GM18868 (cell line): Measurements from ENCODE around the gene PTGIR.
A peak's percentile ranks its signal among the peaks of the same experiment; 100 is the strongest.

ENCODE experiments used
- ATAC-seq: cut with Tn5 transposase; IDR thresholded peaks from one replicate; pipeline ENCODE4 v1.9.1; 2021; ENCODE audit warnings: mild to moderate bottlenecking, moderate library complexity; ENCODE audit not compliant: unreplicated experiment

The PTGIR gene

DNA sequence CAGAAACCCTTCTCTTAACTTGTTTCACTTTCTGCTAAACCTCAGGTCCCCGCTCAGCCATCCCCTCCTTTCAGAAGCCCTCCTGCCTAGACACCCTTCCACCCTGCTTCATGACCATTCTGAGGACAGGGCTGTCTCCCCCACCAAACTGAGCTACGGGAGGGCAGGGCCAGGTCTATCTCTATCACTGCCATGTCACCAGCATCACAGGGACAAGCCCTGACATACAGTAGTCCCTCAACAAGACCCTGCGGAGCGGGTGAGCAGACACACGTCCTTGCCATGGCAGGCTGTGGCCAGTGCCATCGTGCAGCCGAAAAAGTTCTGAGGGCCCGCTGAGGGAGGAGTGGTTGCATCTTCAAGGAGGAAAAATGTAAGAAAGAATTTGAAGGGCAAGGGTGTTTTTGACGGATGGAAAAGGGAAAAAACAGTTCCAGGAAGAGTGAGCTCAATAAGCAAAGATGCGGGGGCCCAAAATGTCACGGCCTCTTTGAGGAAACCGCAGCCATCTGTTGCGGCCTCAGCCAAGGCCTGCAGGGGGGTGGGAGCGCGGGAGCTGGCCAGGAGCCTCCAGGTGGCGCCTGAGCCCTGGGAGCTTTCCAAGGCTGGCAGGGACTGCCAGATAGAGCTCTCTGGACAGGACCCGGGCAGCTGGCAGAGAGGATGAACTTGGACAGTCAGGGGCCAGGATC, 8.1 kb downstream of the PTGIR start:
- no peak for ATAC-seq

DNA sequence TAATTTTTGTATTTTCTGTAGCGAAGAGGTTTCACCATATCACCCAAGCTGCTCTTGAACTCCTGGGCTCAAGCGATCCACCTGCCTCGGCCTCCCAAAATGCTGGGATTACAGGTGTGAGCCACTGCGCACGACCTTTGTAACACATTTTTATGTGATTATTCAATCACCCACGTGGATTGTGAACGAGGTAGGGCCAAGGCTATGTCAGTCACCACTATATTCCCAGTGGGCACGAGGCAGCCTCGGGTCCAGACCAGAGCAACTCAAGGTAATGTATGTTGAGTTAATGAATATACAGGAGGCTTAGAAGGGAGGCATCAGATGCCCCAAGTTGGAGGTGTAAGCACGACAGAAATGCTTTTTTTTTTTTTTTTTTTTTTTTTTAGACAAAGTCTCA, 8.9 kb downstream of the PTGIR start:
- ATAC-seq: no peak

DNA sequence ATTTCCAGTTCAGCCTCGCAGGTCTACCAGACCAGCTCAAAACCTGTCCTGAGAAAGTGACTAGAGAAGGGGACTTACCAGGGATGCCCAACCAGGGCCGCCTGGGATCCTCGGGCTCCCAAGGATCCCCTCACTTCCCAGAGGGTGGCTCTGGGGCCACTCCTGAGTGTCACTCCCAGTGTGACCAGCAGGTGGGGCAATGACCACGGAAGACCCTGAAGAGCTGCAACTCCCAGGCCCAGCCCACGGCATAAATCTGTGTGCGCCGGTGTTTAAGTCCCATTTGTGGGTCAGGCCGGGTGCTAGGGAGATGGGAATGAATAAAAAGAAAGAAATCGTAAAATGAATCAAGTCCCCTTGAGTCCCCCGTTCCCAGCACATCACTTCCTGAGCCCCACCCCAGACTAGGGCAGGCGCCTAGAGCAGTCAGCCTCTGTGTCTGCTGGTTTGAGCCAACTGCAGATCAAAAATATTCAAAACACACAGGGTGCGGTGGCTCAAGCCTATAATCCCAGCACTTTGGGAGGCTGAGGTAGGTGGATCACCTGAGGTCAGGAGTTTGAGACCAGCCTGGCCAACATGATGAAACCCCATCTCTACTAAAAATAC, 10.7 kb downstream of the PTGIR start:
- ATAC-seq: peak; percentile 39

DNA sequence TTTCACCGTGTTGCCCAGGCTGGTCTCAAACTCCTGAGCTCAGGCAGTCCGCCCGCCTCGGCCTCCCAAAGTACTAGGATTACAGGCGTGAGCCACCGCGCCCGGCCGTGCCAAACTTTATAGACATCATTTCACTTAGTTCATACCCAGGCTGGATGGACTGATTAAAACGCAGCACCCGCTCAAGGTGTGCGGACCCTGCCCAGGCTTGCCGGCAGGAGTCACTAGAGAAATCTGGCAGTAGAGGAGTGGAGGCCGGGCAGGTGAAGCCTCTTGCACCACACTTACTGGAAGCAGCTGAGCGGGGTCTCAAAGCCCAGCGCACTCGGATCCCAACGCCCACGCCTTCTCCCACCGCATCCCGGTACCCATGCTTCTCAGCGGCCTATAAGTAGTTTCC, 11.4 kb downstream of the PTGIR start:
- no peak for ATAC-seq

DNA sequence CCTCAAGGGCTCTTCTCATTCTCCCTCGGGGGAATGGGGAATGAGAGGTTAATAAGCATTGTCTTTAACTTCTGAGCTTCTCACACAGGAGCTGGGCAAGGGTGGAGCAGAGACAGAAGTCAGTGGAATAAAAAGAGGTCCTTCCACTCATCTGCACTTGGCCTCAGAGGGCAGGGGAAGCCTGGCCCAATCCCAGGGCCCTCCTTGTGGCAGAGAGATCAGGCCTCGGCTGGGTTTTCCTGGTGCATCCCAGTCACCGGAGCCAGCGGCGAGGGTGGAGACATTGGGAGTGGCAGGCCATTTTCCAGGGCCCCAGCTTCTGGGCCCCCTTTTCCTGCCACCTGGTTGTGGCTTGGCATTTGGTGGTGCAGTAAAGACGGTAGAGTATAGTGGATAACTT, 13.1 kb downstream of the PTGIR start:
- ATAC-seq: no peak

DNA sequence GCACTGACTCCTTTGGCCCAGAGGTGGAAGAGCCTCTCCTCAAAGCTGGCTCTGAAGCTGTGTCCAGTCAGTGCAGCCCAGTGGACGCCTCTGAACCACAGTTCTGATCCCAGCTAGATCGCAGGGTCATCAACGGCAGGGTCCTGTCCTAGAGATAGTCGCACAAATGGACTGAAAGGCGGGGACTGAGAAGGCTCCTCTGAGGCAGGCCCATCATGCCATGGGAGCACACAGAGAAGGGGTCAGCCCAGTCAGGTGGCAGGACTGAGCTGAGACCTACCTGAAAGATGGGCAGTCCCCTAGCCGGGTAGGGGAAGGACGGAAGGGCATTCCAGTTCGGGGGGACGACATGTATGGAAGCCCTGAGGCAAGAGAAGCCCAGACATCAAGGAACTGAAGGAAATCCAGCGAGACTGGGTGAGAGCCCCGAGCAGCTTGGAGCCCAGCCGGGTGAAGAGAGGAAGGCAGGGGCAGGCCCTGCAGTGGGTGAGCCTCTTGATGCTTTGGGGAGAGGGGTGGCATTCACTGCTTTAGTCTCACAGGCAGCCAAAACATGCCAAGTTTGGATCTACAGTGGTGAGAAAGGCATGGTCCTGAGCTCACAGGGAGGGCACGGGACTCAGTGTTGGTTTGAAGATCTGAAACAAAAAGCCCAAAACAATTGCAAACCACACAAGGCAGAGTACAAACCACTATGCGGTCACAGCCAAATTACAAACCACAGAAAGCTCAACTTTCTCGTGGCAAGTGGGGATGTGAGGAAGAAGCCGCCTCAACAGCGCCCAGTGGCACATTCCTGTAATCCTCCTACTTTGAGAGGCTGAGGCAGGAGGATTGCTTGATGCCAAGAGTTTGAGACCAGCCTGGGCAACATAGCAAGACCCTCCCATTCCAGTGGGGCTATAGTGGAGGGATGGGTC, 13.8 kb downstream of the PTGIR start:
- ATAC-seq: no peak

DNA sequence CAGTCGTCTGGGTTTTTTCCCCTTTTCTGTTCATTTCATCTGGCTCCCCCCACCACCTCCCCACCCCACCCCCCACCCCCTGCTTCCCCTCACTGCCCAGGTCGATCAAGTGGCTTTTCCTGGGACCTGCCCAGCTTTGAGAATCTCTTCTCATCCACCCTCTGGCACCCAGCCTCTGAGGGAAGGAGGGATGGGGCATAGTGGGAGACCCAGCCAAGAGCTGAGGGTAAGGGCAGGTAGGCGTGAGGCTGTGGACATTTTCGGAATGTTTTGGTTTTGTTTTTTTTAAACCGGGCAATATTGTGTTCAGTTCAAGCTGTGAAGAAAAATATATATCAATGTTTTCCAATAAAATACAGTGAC, 14.5 kb downstream of the PTGIR start:
- no peak for ATAC-seq

DNA sequence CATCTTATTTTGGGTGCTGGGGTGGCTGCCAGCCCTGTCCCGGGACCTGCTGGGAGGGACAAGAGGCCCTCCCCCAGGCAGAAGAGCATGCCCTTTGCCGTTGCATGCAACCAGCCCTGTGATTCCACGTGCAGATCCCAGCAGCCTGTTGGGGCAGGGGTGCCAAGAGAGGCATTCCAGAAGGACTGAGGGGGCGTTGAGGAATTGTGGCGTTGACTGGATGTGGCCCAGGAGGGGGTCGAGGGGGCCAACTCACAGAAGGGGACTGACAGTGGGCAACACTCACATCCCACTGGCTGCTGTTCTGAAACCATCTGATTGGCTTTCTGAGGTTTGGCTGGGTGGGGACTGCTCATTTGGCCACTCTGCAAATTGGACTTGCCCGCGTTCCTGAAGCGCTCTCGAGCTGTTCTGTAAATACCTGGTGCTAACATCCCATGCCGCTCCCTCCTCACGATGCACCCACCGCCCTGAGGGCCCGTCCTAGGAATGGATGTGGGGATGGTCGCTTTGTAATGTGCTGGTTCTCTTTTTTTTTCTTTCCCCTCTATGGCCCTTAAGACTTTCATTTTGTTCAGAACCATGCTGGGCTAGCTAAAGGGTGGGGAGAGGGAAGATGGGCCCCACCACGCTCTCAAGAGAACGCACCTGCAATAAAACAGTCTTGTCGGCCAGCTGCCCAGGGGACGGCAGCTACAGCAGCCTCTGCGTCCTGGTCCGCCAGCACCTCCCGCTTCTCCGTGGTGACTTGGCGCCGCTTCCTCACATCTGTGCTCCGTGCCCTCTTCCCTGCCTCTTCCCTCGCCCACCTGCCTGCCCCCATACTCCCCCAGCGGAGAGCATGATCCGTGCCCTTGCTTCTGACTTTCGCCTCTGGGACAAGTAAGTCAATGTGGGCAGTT, 15.1 kb downstream of the PTGIR start:
- no peak for ATAC-seq

DNA sequence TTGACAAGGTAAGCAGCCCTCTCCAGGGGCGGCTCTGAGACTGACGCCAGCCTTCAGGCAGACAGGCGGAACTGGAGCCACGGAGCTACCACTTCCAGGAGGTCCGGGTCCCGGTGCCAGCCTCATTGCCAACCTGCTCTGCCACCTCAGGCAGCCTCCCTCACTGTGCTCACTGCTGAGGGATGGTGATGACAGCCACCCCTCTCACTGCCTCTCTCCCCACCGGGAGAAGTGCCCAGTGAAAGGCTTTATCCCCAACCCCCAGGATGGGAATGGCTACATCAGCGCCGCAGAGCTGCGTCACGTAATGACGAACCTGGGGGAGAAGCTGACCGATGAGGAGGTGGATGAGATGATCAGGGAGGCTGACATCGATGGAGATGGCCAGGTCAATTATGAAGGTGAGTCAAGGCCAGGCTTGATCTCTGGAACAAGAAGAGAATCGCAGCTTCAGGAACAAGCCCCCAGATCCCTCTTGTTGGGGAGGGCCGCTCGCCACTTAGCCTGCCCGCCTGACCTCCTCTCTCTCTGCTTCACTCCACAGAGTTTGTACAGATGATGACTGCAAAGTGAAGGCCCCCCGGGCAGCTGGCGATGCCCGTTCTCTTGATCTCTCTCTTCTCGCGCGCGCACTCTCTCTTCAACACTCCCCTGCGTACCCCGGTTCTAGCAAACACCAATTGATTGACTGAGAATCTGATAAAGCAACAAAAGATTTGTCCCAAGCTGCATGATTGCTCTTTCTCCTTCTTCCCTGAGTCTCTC, 16.1 kb downstream of the PTGIR start:
- ATAC-seq: no peak

DNA sequence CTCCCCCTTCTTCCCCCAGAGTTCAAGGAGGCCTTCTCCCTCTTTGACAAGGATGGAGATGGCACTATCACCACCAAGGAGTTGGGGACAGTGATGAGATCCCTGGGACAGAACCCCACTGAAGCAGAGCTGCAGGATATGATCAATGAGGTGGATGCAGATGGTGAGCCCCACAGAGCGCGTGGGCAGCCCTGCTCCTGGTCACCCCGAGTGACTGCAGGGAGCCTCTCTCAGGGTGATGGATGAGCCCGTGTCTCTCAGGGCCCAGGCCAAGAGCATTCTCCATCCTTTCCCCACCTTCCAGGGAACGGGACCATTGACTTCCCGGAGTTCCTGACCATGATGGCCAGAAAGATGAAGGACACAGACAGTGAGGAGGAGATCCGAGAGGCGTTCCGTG, 16.7 kb downstream of the PTGIR start:
- ATAC-seq: no peak

DNA sequence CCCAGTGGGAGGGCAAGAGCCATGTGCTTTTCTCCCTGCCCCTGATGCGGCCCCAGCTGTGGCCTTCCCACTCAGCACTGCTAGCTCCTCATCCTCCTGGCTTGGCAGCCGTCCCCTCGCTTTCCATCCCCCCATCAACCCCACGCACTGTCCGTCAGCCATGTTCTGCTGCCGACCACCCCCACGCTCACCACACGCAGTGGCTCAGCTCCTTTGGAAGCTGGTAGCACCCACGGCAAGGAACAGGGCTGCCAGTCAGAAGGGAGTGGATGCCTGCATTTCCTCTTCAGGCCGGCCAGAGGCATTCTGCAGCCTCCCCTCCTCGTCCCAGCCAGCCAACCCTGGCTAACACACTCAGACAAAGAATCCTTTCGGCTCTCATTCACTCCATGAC, 17.4 kb downstream of the PTGIR start:
- ATAC-seq: no peak

DNA sequence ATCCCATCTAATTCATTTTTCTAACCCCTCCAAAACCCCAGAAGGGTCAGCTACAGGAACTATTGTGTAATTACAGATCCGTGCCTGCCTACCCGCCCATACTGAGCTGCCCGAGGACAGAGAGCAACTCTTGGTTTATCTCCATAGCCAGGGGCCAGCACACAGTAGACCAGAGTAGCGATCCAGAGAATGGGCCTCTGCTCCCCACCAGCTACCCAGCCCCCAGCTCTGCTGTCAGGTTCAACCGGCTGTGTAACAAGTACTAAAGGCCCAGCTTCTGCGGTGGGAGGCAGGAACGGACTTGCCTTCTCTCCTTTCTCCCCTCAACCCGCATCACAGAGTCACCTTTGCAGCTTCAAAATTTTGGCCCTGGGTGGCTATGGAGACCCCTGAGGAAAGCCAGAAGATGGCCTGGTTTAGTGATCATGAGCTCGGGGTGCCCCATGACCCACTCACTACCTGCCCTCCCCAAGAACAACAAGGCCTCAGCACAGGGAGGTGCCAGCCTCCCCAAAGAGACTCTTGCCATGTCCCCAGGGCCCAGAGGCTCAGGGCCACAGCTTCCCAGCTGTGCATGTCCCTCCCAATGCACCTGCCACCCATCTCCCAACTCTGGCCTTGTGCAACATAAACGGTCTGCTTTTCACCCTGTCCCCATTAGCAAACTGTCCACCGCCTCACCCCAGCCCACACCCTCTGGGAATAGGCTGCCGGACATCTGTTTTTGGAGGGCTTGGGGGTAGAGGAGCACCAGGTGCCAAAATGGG, 18.0 kb downstream of the PTGIR start:
- no peak for ATAC-seq

DNA sequence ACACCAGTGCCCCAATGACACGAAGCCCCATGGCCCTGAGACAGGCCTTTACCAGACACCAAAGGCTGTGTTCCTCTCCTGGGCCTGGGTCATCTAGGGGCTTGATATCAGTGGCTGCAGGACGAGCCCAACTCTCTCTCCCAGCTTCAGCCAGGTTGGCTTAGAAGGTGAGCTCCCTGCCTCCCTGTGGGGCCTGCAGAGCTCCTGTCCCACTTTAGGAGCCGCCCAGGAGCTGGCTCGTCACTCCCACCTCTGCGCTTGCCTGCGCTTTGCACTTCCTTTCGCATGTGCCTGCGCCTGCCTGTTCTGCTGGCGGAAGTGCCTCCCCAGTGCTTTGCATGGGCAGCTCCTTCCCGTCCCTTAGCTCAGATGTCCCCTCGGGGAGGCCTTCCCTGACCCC, 18.9 kb downstream of the PTGIR start:
- no peak for ATAC-seq

DNA sequence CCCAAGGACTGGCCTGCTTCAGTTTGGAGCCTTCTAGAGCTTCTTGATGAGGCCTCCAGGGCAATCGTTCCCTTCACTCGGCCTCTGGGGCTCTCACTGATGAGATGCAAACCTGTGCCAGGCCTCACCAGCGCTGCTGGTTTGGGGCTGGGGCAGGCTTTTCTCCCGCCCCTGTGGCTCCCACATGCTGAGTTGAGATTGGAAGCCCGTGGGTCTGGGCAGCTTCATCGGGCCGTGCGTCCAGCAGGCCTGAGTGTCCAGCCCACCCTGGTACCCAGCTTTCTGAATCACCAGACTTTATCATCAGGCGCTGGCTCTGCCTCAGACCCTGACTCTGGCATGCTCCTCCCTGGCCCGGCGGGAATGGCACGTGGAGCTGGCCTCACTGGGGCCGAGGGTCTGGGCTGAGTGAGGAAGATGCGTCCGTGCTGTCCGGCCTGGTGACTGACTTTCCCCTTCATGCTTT, 19.5 kb downstream of the PTGIR start:
- no peak for ATAC-seq

DNA sequence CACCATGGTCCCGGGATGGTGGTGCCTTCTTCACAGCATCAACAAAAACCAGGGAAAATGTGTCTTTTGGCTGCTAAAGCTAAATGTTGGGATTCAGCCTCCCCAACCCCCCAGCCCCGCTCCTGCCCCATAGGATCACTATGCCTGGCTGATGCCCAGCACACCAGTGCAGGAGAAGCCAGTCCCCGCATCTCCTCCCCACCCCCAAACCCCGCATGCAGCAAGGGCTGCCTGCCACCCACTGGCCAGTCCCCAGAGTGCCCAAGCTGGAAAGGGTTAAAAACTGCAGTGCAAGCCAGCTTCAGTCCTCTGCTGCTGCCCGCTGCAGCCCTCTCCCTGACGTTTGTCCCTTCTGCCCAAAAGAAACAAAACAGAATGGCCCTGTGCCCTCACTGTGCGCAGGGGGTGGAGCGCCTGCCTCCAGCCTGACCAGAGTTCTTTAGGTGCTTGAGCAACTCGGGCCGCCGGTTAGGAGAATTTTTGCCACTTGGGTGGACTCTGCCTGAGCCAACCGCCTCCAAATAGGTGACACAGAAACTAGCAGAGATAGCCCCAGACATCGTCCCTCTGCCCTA, 20.0 kb downstream of the PTGIR start:
- ATAC-seq: no peak

DNA sequence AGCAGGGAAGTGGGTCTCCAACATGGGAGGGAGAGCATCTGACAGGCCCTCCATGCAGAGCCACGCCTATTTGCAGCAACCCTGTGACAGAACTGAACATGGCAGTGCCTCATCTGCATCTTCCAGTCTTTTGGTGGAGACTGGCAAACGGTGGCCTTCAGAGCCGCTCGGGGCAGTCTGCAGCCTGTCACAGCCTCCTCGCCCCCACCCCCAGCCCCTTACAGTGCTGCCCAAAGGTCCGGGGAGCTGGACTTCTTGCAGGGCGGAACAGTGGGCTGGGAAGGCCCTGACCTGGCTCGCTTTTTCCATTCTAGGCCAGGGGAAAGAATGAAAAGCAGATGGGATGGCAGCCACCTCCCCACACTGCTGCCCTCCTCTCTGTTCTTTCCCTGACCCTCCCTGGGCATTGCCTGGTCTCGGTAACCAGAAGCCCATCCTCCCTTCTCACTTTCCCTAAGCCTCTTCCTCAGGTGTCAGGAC, 21.1 kb downstream of the PTGIR start:
- no peak for ATAC-seq

DNA sequence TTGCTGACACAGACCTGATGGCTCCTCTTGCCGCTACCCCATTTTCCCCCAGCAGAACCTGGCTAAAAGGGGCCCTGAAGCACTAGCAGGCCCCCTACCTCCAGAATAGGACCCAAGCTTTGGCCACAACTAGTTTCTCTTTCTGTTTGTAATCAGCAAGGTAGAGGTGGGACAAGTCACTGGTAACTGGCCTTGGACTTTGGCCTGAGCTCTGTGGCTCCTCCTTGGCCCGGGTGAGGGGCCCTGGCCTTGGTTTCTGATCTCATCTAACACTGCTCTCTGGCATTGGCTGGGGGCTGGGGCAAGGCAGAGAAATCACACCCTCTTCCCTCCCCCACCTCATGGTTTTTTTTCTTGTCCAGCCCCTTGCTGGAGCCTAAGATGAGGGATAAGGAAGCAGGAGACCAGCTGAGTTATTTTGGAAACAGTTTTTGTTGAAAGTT, 21.7 kb downstream of the PTGIR start:
- no peak for ATAC-seq

DNA sequence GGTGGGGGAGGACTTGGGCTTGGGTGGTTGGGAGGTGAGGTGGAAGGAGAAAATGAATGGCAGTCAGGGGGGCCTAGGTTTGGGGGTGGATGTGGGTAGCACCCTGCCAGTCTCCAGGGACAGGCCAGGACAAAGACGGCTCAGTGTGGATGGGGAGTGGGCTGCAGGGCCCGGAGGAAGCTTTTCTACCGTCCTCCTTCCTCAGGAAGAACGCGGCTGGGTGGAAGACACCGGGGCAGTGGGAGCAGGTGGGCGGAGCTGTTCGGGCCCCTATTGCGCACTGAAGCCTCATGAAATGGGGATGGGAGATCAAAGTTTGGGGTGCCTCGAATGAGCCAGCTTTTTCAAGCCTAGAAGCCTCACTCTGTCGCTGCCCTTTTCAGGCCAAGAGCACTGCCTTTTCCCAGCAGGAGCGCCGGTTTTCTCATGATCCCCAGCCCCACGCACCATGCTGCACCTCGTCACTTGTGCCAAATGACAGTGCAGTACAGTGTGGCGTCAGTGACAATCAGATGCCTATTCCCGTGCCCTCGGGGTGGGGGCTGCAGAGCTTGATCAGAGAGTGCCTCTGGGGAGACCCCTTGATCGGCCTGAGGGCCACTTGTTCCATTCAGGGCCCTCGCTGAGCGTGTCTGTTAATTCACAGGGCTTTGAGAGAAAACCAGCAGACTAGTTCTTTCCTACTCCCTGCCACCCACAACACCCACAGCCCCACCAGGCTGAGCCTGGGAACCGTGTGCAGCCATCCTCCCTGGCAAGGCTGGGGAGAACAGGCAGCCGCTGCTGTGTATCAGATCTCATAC, 22.3 kb downstream of the PTGIR start:
- ATAC-seq: no peak
